Adrenal gland (tissue), 5 donors: ENCODE measurements around the gene TP53RK.

Experiments
- CTCF ChIP-seq, 6 experiments: fragments of 450-650 bp in 4 of 6; fragments of 200-600 bp in 2 of 6; sonication (generic) in 1 of 6; IDR thresholded peaks; 1 replicate in 5 of 6; 2 replicates in 1 of 6; pipeline versions ENCODE4 v1.5.1 to v1.8.0; 2016 to 2021; ENCODE audit warnings: antibody characterized with exemption in 6 of 6, mild to moderate bottlenecking in 2 of 6, moderate library complexity in 1 of 6
- POLR2A ChIP-seq, 2 donors: fragments of 450-650 bp; IDR thresholded peaks; one replicate each; pipeline ENCODE4 v1.6.1; 2017; ENCODE audit warnings: antibody characterized with exemption in 2 of 2, mild to moderate bottlenecking in 2 of 2, moderate library complexity in 1 of 2
- donor health status: DM: no; HTN: no; CAD: no.

GRCh38 chr20:46660487-46660886 is 28.8 kb downstream of the TP53RK start:
- TF ChIP-seq CTCF (IDR thresholded peaks at IDR 0.05) (no peak), POLR2A (IDR thresholded peaks at IDR 0.05) (no peak)
